Measurements from ENCODE around the gene GPR158. TPM values are rescaled to one million over a fixed set of nuclear protein-coding genes. Genes with fewer than 3 reads are reported as not detected.

The GPR158 gene
- total RNA-seq, 1 donor = 0.18 TPM

DNA sequence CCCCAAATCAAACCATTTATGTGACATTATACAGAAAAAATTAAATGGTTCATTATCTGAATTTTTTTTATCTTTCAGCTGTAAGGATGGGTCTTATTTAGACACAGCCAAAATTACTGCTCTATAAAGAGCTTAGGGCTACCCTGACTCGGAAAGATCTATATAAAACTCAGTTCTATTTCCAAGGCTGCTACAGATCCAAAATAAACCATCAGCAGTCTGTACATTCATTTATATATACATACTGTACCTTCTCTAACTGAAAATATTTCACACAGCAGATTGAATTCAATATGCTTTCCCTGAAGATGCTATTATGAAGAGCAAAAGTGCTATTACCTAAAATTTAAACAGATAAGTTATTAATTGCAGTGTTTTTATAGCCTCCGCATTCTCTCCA, 471.6 kb downstream of the GPR158 start:
- DNase-seq (ENCODE audit: low read depth) = no peak
- TF ChIP-seq, protein P1, sequence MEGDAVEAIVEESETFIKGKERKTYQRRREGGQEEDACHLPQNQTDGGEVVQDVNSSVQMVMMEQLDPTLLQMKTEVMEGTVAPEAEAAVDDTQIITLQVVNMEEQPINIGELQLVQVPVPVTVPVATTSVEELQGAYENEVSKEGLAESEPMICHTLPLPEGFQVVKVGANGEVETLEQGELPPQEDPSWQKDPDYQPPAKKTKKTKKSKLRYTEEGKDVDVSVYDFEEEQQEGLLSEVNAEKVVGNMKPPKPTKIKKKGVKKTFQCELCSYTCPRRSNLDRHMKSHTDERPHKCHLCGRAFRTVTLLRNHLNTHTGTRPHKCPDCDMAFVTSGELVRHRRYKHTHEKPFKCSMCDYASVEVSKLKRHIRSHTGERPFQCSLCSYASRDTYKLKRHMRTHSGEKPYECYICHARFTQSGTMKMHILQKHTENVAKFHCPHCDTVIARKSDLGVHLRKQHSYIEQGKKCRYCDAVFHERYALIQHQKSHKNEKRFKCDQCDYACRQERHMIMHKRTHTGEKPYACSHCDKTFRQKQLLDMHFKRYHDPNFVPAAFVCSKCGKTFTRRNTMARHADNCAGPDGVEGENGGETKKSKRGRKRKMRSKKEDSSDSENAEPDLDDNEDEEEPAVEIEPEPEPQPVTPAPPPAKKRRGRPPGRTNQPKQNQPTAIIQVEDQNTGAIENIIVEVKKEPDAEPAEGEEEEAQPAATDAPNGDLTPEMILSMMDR (IDR thresholded peaks at IDR 0.05; ENCODE audit: insufficient read depth, low read length) = no peak
- H3K4me3 ChIP-seq (ENCODE audit: low read depth, low read length) = no peak overlapping the region

DNA sequence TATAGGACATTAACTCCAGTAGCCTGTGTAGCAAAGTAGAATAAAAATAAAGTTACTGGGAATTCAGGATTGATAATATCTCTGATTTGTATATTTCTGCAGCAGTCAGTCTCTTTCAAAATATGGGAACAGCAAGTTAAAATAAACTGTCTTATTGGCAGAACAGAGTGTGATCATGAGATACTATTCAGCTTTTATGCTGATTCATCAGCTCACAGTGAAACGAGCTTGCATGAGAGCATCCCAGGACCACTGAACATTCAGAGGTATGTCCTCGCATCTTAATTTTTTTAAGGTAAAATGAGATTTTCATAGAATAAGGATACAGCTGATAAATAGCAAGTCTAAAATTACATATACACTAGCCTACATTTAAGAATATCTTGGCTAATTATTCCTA, 476.7 kb downstream of the GPR158 start:
- no peak for DNase-seq (ENCODE audit: low read depth)
- TF ChIP-seq, protein P1 (IDR thresholded peaks at IDR 0.05; ENCODE audit: insufficient read depth, low read length) = no peak
- H3K4me3 ChIP-seq (ENCODE audit: low read depth, low read length) = no peak overlapping the region

Small RNA genes lying within 50 kb of the gene (small RNA-seq; reads per million reads assigned to genes)
- gene RN7SKP220 = not detected

Other genes with a start within 250 kb of the GPR158 start
- 34.4 and 39.6 TPM in 2 replicates for gene PRTFDC1, start 222.4 kb upstream of the GPR158 start, total RNA-seq (ENCODE audit: low replicate concordance)
- gene ENKUR, start 158.8 kb upstream of the GPR158 start, total RNA-seq (ENCODE audit: low replicate concordance) = 0.09 TPM in 1 of 2 replicates, not detected in the other
- 4.1 and 6.0 TPM in 2 replicates for gene THNSL1, start 158.4 kb upstream of the GPR158 start, total RNA-seq (ENCODE audit: low replicate concordance)